Lower lobe of right lung (tissue), 2 donors: Measurements from ENCODE around the gene MLIP. TPM values are rescaled to one million over a fixed set of nuclear protein-coding genes. Genes with fewer than 3 reads are reported as not detected.
"Not testable (repeated sequence)": the region's sequence is repeated elsewhere in the genome, so short reads cannot be mapped to it uniquely, and the experiment has no call there.

Source experiments
- ATAC-seq, 2 donors: fragments of 200-7000 bp; cut with Tn5 transposase; one replicate each; pipeline ENCODE4 v1.9.1; 2020 to 2022; ENCODE audit warnings: mild to moderate bottlenecking in 2 of 2, moderate library complexity in 2 of 2
- DNase-seq: peaks from one replicate; pipeline ENCODE4 v3.0.0-alpha.2; 2020
- H3K27ac ChIP-seq: fragments of 200-600 bp; one replicate; pipeline ENCODE4 v1.8.0; 2022
- H3K27me3 ChIP-seq: fragments of 200-600 bp; one replicate; pipeline ENCODE4 v1.8.0; 2022; ENCODE audit warnings: low read depth
- H3K36me3 ChIP-seq: fragments of 200-600 bp; one replicate; pipeline ENCODE4 v1.8.0; 2022; ENCODE audit warnings: mild to moderate bottlenecking
- H3K4me1 ChIP-seq: fragments of 200-600 bp; one replicate; pipeline ENCODE4 v1.8.0; 2022
- H3K4me3 ChIP-seq: fragments of 200-600 bp; one replicate; pipeline ENCODE4 v1.8.0; 2022; ENCODE audit warnings: mild to moderate bottlenecking
- H3K9me3 ChIP-seq: fragments of 200-600 bp; one replicate; pipeline ENCODE4 v1.8.0; 2022
- CTCF ChIP-seq: fragments of 200-600 bp; IDR thresholded peaks from one replicate; pipeline ENCODE4 v1.8.0; 2022; ENCODE audit warnings: antibody characterized with exemption, mild to moderate bottlenecking
- intact Hi-C: fragments of 100-400 bp; cut with DNase I; formaldehyde crosslinking; loops from one replicate; pipeline ENCODE4 v1.11.0; 2022
- total RNA-seq: library from RNA; stranded (reverse); fragmentation: NEBNext Ultra II Directional; extraction: Animal tissue kit (Norgen Biotek cat#: 25700); gene quantifications from one replicate; pipeline ENCODE4 v1.2.1, GENCODE V29; 2021
- donor health status: DM: no; HTN: yes; CAD: no; lungs with severe emphysema.

MLIP gene
- total RNA-seq, 1 donor from 2014 or later, result not detected

- no peaks in the 10 kb centered on the region for H3K4me1 ChIP-seq
- intact Hi-C loops, result no loop called here
- ATAC-seq (no peak), DNase-seq (no peak)
- no peak for TF ChIP-seq CTCF
- H3K4me3 ChIP-seq, result no peak overlapping the region
- H3K36me3 ChIP-seq, result no peaks in the 10 kb centered on the region
- no peaks in the 10 kb centered on the region for H3K27me3 ChIP-seq
- H3K9me3 ChIP-seq, result no peaks in the 10 kb centered on the region
- H3K27ac ChIP-seq, result no peak overlapping the region
Measured at GRCh38 chr6:54193560-54193959, 82.3 kb downstream of the MLIP start.

- Histone ChIP-seq H3K4me3 (no peak overlapping the region), H3K27me3 (no peaks in the 10 kb centered on the region), H3K9me3 (no peaks in the 10 kb centered on the region), H3K4me1 (no peaks in the 10 kb centered on the region), H3K27ac (no peak overlapping the region), H3K36me3 (no peaks in the 10 kb centered on the region)
- TF ChIP-seq CTCF, result no peak
- intact Hi-C loops, result no loop called here
- DNase-seq, result no peak
- peak; percentile 49 to 51 for ATAC-seq
Measured at GRCh38 chr6:54194067-54194466, 82.8 kb downstream of the MLIP start.

GRCh38 chr6:54195637-54196036 lies 84.4 kb downstream of the MLIP start:
- Histone ChIP-seq H3K36me3 (no peaks in the 10 kb centered on the region), H3K27me3 (no peaks in the 10 kb centered on the region)
- no peak for TF ChIP-seq CTCF

GRCh38 chr6:54196905-54197304 lies 85.7 kb downstream of the MLIP start:
- no peak overlapping the region for H3K27ac ChIP-seq
- DNase-seq, result no peak
- no peaks in the 10 kb centered on the region for H3K36me3 ChIP-seq
- ATAC-seq, result no peak
- no peaks in the 10 kb centered on the region for H3K27me3 ChIP-seq
- no peaks in the 10 kb centered on the region for H3K9me3 ChIP-seq
- H3K4me3 ChIP-seq, result no peak overlapping the region
- no peak for TF ChIP-seq CTCF
- H3K4me1 ChIP-seq, result no peaks in the 10 kb centered on the region
- intact Hi-C loops, result no loop called here

More at GRCh38 chr6:54195637-54196036, 84.4 kb downstream of the MLIP start:
- DNase-seq (no peak), ATAC-seq (no peak)
- Histone ChIP-seq H3K9me3 (no peaks in the 10 kb centered on the region), H3K27ac (no peak overlapping the region), H3K4me3 (no peak overlapping the region), H3K4me1 (no peaks in the 10 kb centered on the region)
- intact Hi-C loops, result no loop called here

- H3K9me3 ChIP-seq, result no peaks in the 10 kb centered on the region
- no peak for DNase-seq
- intact Hi-C loops, result no loop called here
- H3K4me3 ChIP-seq, result no peak overlapping the region
- H3K4me1 ChIP-seq, result no peaks in the 10 kb centered on the region
- TF ChIP-seq CTCF, result no peak
- no peak overlapping the region for H3K27ac ChIP-seq
- ATAC-seq, result peak; percentile 42 to 46
- no peaks in the 10 kb centered on the region for H3K36me3 ChIP-seq
- no peaks in the 10 kb centered on the region for H3K27me3 ChIP-seq
Measured at GRCh38 chr6:54198134-54198533, 86.9 kb downstream of the MLIP start.

GRCh38 chr6:54203474-54204035 lies 92.3 kb downstream of the MLIP start:
- H3K4me3 ChIP-seq, DNase-seq, H3K27ac ChIP-seq, H3K27me3 ChIP-seq, ATAC-seq, H3K9me3 ChIP-seq, H3K4me1 ChIP-seq, intact Hi-C loops, H3K36me3 ChIP-seq: not testable (repeated sequence)
